Measurements from ENCODE around the gene HIPK2.
"Not testable (repeated sequence)": the region's sequence is repeated elsewhere in the genome, so short reads cannot be mapped to it uniquely, and the experiment has no call there.

HIPK2 gene

DNA sequence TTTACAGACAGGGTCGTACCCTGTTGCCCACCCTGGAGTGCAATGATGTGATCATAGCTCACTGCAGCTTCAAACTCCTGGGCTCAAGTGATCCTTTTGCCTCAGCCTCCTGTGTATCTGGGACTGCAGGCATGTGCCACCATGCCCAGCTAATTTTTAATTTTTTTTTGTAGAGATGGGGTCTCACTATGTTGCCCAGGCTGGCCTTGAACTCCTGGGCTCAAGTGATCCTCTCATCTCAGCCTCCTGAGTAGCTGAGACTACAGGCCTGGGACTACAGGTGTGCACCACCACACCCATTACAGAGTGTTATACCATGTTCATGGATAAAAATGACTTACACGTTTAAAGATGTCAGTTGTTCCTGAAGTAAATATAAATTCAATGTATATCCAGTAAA, 166.2 kb downstream of the HIPK2 start:
- not testable (repeated sequence) for DNase-seq

- no peak for DNase-seq
Measured at GRCh38 chr7:139610595-139610994, 167.2 kb downstream of the HIPK2 start.

GRCh38 chr7:139603896-139604295, 173.9 kb downstream of the HIPK2 start:
- DNase-seq = no peak

DNA sequence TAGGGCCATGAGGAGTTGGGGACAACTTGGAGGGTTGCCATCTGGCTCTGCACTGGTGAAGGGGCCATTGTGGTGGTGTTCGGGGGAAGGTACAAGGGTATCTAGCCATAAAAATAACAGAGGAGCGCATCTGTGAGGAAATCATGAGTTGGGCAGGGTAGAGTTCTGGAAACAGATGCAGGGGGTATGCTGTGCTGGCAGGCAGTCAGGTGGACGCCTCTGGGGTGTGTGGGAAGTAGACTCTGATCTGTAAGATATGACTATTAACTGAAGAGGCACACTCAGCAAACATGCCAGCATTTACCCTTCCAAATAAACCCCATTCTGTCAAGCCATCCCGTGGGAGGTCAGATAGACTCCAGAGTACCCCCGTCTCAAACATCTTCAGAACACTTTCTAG, 174.5 kb downstream of the HIPK2 start:
- no peak for DNase-seq

DNA sequence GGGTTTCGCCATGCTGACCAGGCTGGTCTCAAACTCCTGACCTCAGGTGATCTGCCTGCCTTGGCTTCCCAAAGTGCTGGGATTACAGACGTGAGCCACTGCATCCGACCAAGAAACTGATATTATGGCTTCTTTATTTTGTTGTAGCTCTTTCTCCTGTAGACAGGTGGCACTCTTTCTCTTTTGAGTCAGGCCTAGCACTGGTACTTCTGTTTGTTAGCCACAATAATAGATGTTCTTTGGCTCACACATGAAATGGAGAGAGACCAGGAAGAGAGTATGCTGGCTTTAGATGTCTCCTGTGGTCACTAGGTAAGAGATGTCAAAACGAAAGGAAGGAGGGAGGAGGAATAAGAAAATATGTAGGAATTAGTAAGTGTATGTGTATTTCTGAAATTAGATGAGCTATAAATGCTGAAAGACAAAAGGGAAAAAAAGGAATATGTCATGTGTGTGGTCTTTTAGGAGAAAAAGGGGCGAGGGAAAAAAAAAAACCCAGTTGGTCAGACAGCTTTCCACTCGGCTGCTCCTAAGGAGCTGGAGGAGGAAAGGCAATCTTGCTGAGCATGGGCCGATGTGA, 175.6 kb downstream of the HIPK2 start:
- DNase-seq = peak; percentile 15

- DNase-seq = no peak
Measured at GRCh38 chr7:139601176-139601575, 176.6 kb downstream of the HIPK2 start.

GRCh38 chr7:139600306-139600705, 177.5 kb downstream of the HIPK2 start:
- no peak for DNase-seq

DNA sequence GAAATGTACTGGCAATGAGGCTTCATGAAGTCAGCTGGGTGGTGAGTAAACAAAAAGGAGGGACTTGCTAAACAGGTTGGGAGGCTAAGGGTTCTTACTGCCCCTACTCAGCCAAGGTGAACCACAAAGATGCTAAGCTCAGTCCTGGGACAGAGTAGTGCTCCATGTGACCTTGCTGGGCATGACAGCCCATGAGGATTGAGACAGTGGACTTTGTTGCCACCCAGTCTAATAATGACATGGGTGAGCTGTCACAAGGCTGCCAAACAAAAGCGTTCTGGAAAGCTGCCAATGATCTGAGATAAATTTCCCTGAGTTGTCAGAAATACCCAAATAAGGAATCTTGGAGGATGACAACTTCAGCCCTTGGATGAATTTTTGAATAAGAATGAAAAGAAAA, 179.2 kb downstream of the HIPK2 start:
- no peak for DNase-seq

DNA sequence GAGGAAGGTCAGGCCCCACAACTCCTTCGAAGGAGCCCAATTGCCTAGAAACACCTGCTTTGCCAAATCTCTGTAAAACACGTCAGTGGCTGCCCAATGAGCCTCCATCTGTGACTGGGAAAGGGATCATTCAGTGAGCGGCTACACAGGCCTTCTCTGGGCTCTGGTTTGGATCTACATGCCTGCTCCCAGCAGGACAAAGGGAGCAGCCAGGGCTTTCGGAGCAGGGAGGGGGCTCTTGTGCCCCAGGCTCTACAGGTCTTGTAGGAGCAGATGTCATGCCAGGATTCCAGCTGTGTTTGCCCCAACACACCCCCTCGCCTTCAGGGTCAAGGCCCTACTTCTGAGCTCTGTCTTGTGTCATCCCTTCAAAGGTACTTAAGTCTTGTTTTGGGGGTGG, 180.8 kb downstream of the HIPK2 start:
- DNase-seq = no peak

DNA sequence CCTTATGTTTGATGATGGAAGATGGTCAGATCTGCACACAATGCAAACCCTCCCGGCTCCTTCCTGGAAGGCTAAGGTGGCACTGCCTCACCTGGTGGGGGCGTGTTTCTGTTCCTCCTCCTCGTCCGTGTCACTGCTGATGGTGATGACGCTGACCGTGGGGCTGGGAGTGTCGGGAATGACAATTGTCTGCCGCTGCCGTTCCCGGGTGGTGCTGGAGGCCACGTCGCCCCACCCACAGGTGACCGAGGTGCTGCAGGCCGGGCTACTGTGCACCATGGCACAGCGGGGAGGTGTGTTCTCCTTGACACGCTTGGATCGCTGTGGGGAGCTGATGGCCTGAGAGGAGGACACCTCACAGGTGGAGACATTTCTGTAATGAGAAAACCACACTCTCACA, 181.2 kb downstream of the HIPK2 start:
- DNase-seq = no peak

DNA sequence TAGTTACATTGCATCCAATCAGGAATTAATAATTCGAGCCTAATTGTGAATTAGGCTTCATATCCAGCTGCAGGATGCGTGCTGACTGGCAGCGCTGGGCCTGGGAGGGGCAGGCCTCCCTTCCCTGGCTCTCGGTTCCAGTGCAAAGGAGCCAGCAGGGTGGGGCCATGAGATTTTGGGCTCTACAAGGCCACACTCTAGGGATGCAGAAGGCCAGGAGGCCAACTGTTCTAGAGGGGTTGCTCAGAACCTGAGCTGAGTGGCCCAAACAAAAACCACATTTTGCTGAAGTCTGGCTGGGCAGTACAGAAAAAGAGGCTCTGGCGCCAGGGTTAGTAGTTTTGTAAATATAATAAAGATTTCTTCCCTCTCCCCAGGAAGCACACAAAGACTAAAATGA, 182.0 kb downstream of the HIPK2 start:
- no peak for DNase-seq

DNA sequence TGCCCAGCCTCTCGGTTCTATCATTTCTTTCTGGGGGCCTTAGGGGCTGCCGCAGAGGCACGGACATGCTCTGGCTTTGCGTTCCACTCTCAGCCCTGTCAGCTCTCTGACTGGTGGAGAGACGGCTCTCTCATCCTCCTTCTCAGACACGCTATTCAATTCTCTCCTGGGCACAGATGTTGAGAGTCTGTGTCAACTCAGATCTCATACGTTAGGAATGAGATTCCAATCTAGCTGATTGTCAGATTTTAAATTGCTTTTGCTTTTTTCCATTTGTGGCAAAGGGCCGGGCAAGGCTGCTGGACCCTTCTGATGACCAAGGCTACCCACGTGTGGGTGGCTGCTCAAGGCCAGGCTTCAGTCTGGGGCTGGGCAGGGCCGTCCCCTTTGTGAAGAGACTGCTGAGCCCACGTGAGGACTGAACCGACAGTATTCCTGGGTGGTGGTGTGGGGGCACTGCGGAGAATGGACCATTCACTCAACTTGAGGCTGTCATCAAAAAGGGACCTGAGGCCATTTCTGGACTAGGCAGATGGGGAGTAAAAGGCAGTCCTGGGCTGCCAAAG, 182.8 kb downstream of the HIPK2 start:
- no peak for DNase-seq

- no peak for DNase-seq
Measured at GRCh38 chr7:139594090-139594489, 183.7 kb downstream of the HIPK2 start.

GRCh38 chr7:139592801-139593461, 184.9 kb downstream of the HIPK2 start:
- no peak for DNase-seq

GRCh38 chr7:139591550-139592195, 186.1 kb downstream of the HIPK2 start:
- DNase-seq = no peak

- no peak for DNase-seq
Measured at GRCh38 chr7:139589474-139589873, 188.3 kb downstream of the HIPK2 start.

GRCh38 chr7:139588632-139589031, 189.2 kb downstream of the HIPK2 start:
- peak; percentile 85 for DNase-seq

DNA sequence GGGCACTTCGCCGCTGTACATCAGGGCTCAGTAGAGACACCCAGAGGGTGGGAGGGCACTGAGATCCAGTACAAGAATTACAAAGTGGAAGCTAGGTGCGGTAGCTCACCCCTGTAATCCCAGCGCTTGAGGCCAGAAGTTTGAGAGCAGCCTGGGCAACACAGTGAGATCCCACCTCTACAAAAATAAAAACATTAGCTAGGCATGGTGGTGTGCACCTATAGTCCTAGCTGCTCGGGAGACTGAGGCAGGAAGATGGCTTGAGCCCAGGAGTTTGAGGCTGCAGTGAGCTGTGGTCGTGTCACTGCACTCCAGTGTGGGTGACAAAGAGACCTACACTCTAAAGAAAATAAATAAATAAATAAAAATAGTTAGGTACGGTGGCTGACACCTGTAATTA, 190.3 kb downstream of the HIPK2 start:
- no peak for DNase-seq

- DNase-seq = no peak
Measured at GRCh38 chr7:139586286-139586685, 191.5 kb downstream of the HIPK2 start.

DNA sequence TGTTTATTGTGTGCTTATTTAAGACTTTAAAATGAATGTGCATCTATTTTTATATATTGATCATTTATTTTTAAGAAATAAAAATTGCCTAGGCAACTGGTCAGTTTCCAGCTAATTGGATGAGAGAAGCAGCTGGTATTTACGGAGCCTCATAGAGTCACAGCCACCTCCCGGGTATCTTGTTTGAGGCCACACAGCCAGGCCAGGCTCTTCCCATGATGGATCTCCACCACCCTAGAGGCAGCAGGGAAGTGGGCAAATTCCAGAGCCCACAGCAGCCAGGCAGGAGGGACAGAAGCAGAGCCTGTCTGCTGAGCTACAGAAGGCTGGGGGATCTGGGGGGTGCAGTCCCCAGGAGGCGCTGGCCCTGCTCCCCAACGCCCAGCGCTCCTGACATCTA, 192.8 kb downstream of the HIPK2 start:
- no peak for DNase-seq

DNA sequence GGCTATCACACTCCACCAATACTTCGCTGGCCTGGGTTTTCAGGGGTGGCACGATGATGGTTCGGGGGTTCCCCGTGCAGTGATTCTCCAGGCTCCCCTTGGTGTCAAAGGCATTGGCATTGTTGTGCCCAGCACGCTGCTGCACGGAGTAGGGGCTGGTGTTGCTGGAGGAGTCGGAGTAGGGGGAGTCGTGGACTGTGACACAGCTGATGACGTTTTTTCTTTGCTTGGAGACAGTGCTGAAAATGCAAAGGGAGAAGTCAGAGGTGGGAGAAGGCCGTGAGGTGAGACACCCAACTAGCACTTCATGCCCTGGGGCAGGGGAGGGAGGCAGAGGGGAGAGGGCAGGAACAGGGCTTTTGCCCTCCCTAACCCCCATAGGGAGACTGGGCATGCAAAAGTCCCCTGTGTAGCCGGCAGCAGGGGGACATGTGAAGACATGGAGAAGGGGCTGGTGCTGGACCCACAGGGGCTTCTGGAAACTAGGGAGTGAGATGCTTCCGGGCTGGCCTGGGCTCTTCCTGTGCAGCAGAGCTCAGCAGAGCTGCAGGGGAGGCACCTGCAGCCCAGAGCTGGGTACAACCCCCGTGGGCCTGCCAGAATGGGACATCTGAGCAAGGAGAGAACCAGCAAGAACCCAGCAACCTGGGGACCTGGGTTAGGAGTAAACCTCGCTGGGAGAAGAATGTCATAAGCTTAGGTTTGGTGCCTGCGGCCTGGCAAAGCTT, 193.8 kb downstream of the HIPK2 start:
- no peak for DNase-seq

DNA sequence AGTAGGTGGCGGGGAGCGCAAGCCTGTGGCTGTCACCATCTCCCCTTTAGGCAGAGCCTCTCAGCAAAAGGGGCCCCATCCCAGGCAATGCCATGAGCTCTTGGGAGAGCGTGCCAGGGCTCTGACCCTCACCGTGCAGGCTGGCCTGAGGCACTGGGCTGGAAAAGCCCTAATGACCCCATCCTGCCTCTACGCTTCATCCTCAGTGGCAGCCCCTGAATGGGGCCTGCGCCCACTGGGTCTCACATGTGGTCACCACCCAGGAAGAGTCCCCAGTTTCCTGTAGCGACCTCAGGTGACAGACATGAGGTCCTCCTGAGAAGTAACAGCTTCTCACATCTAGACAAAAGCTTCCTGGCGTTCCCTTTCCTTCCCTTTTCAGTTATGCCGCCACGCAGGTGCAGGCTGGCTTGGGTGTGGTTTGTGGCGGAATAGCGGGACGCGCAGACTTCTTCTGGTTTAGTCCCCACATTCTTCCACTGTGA, 195.1 kb downstream of the HIPK2 start:
- DNase-seq = no peak

DNA sequence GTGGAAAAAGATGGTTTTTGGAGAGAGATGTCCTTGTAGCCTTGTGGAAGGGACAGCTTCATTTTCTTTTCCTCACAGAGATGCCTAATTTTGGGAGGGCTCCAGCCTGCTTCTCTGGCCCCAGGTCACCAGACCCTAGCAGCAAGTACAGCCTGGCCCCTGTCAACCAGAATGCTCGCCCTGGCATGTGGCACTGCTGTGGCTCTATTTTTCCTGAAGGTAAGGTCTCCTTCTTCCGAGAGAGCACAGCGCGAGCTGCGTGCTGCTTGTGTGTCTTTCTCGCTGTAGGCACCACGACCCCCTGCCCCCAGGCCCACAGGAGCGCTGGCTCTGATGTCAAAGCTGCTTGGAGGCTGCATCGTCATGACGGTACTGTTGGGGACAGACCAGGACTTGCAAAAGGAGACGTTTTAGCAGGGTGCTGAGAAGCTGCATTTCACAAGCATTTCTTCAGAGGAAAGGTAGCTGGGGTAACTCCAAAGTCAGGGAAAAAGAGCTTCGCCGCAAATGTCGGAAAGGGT, 195.6 kb downstream of the HIPK2 start:
- no peak for DNase-seq

All from NCI-H226 (cell line).